ENCODE results near the gene TKTL1.

DNA sequence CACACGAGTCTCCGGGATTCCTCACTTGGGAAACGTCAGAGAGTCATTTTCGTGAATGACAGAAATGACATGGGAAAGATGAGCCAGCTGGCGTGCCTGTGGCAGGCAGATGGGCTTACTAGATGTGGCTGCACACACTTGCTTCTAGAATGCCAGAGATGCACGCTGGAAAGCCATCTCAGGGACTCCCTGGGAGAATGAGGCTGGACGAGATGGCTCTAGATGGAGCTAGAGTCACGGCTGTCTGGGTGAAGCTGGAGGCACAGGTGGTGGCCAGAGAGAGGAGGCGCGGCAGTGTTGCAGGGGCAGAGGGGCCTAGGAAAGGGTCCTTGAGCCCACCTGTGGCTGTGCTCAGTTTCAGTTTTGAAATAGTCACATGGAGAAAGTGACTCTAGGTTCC lies 26.0 kb downstream of the TKTL1 start:
- no peak for TF ChIP-seq POLR2A (IDR thresholded peaks at IDR 0.05; ENCODE audit: low read length)
- TF ChIP-seq GATA1 (IDR thresholded peaks at IDR 0.05; ENCODE audit: low read depth, low read length), result no peak
